ENCODE measurements around the gene EIF4G3. TPM values are rescaled to one million over a fixed set of nuclear protein-coding genes. Genes with fewer than 3 reads are reported as not detected.

Gene EIF4G3
- total RNA-seq, 4 donors from 2014 or later = 48.6 to 73.6 (median 57.9) TPM

GRCh38 chr1:20846461-20847374 lies 330.0 kb downstream of the EIF4G3 start:
- no peak for TF ChIP-seq EP300 (IDR thresholded peaks at IDR 0.05)
- TF ChIP-seq POLR2AphosphoS5 (IDR thresholded peaks at IDR 0.05) = no peak
- no peak for TF ChIP-seq POLR2A (IDR thresholded peaks at IDR 0.05)
- TF ChIP-seq, protein P1, sequence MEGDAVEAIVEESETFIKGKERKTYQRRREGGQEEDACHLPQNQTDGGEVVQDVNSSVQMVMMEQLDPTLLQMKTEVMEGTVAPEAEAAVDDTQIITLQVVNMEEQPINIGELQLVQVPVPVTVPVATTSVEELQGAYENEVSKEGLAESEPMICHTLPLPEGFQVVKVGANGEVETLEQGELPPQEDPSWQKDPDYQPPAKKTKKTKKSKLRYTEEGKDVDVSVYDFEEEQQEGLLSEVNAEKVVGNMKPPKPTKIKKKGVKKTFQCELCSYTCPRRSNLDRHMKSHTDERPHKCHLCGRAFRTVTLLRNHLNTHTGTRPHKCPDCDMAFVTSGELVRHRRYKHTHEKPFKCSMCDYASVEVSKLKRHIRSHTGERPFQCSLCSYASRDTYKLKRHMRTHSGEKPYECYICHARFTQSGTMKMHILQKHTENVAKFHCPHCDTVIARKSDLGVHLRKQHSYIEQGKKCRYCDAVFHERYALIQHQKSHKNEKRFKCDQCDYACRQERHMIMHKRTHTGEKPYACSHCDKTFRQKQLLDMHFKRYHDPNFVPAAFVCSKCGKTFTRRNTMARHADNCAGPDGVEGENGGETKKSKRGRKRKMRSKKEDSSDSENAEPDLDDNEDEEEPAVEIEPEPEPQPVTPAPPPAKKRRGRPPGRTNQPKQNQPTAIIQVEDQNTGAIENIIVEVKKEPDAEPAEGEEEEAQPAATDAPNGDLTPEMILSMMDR (IDR thresholded peaks at IDR 0.05) = no peak
- peaks cover 0 to 68% of the 10 kb centered on the region in 2 donors for H3K36me3 ChIP-seq
- 79 to 88% methylated on average over 6 of the region's 6 CpGs for WGBS, 2 donors (ENCODE audit: low coverage in 1 of 2)

DNA sequence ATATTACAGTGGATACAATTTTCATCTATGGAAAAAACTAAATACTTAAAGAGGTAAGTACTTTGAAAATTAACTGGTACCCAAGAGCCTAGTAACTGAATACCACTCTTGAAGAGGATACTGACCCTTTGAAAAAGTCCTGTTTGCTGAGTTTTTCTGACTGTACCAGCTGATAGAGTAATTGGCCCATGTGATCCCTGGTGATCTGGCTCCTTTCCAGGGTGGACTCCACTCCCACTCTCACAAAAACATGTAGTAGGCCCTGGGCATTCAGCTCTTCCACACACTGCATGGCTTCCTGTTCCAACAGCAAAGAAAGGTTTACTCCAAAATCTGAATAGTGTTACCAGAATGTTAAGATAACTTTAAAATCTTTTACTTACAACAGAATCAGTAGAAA lies 336.0 kb downstream of the EIF4G3 start:
- H3K9me3 ChIP-seq = no peaks in the 10 kb centered on the region
- H3K36me3 ChIP-seq = peaks cover 0 to 58% of the 10 kb centered on the region in 2 donors
- no peak for ATAC-seq
- TF ChIP-seq POLR2AphosphoS5 (IDR thresholded peaks at IDR 0.05) (no peak), EP300 (IDR thresholded peaks at IDR 0.05) (no peak), POLR2A (IDR thresholded peaks at IDR 0.05) (no peak)
- TF ChIP-seq, protein P1 (IDR thresholded peaks at IDR 0.05) = no peak
- no peak overlapping the region for H3K4me3 ChIP-seq
- H3K27me3 ChIP-seq = no peaks in the 10 kb centered on the region
- H3K27ac ChIP-seq = no peak overlapping the region
- no peaks in the 10 kb centered on the region for H3K4me1 ChIP-seq

More at GRCh38 chr1:20846461-20847374, 330.0 kb downstream of the EIF4G3 start:
- no peaks in the 10 kb centered on the region for H3K27me3 ChIP-seq
- no peak for ATAC-seq
- H3K27ac ChIP-seq = no peak overlapping the region
- no peak overlapping the region for H3K4me3 ChIP-seq
- no peaks in the 10 kb centered on the region for H3K9me3 ChIP-seq
- no peaks in the 10 kb centered on the region for H3K4me1 ChIP-seq

- H3K36me3 ChIP-seq = peaks cover 0 to 42% of the 10 kb centered on the region in 2 donors
- H3K4me3 ChIP-seq = no peak overlapping the region
- no peak for ATAC-seq
- WGBS, 2 donors (ENCODE audit: low coverage in 1 of 2) = 87 to 94% methylated on average over 4 of the region's 4 CpGs
- H3K27ac ChIP-seq = no peak overlapping the region
- H3K4me1 ChIP-seq = no peaks in the 10 kb centered on the region
- no peaks in the 10 kb centered on the region for H3K27me3 ChIP-seq
- TF ChIP-seq POLR2AphosphoS5 (IDR thresholded peaks at IDR 0.05) (no peak), EP300 (IDR thresholded peaks at IDR 0.05) (no peak), POLR2A (IDR thresholded peaks at IDR 0.05) (no peak)
- TF ChIP-seq, protein P1 (IDR thresholded peaks at IDR 0.05) = no peak
- H3K9me3 ChIP-seq = no peaks in the 10 kb centered on the region
Observed at GRCh38 chr1:20837554-20838192, 339.0 kb downstream of the EIF4G3 start.

GRCh38 chr1:20836230-20836629 lies 340.5 kb downstream of the EIF4G3 start:
- Histone ChIP-seq H3K36me3 (peaks cover 0 to 42% of the 10 kb centered on the region in 2 donors), H3K4me1 (no peaks in the 10 kb centered on the region), H3K9me3 (no peaks in the 10 kb centered on the region), H3K27me3 (no peaks in the 10 kb centered on the region), H3K27ac (no peak overlapping the region), H3K4me3 (no peak overlapping the region)
- no peak for ATAC-seq
- WGBS, 2 donors (ENCODE audit: low coverage in 1 of 2) = 100% methylated on average over 4 of the region's 4 CpGs
- TF ChIP-seq POLR2A (IDR thresholded peaks at IDR 0.05) = no peak
- TF ChIP-seq, protein P1 (IDR thresholded peaks at IDR 0.05) = no peak
- no peak for TF ChIP-seq POLR2AphosphoS5 (IDR thresholded peaks at IDR 0.05)
- no peak for TF ChIP-seq EP300 (IDR thresholded peaks at IDR 0.05)

Measured in gastroesophageal sphincter (tissue), 4 donors.